GM12878 (cell line): ENCODE measurements around the gene SENP6. TPM values are rescaled to one million over a fixed set of nuclear protein-coding genes. Genes with fewer than 3 reads are reported as not detected.

ENCODE experiments used
- ATF2 ChIP-seq: IDR thresholded peaks from 2 replicates; pipeline ENCODE4 v1.6.1; 2012; ENCODE audit warnings: low read length, inconsistent platforms
- BCL11A ChIP-seq: IDR thresholded peaks from 2 replicates; pipeline ENCODE4 v1.6.1; 2011; ENCODE audit warnings: low read depth, low read length
- BHLHE40 ChIP-seq, 2 experiments: fragments of 450-650 bp in 1 of 2; IDR thresholded peaks; 2 replicates each; pipeline ENCODE4 v1.6.1; 2011 to 2017; ENCODE audit warnings: low read depth in 2 of 2, borderline replicate concordance in 1 of 2, improper control_type of control experiment in 1 of 2, low read length in 1 of 2, mild to moderate bottlenecking in 1 of 2
- CREM ChIP-seq: IDR thresholded peaks from 2 replicates; pipeline ENCODE4 v1.6.1; 2014; ENCODE audit warnings: antibody characterized with exemption, low read depth
- DPF2 ChIP-seq: fragments of 450-650 bp; IDR thresholded peaks from 2 replicates; pipeline ENCODE4 v1.6.1; 2017; ENCODE audit warnings: mild to moderate bottlenecking
- E2F4 ChIP-seq: IDR thresholded peaks from 2 replicates; pipeline ENCODE4 v1.6.1; 2012; ENCODE audit warnings: low read depth, low read length, improper control_type of control experiment
- HCFC1 ChIP-seq: fragments of 150-350 bp; IDR thresholded peaks from 2 replicates; pipeline ENCODE4 v1.6.1; 2014; ENCODE audit warnings: low read length
- IKZF2 ChIP-seq, 2 experiments: fragments of 450-650 bp; IDR thresholded peaks; 2 replicates each; pipeline ENCODE4 v1.6.1; 2017; ENCODE audit warnings: mild to moderate bottlenecking in 2 of 2, moderate library complexity in 2 of 2
- JUNB ChIP-seq: IDR thresholded peaks from 2 replicates; pipeline ENCODE4 v1.6.1; 2016; ENCODE audit warnings: antibody characterized with exemption, mild to moderate bottlenecking
- KLF5 ChIP-seq: fragments of 450-650 bp; IDR thresholded peaks from 2 replicates; pipeline ENCODE4 v1.6.1; 2014; ENCODE audit warnings: mild to moderate bottlenecking; ENCODE audit not compliant: partially characterized antibody
- NFIC ChIP-seq: IDR thresholded peaks from 2 replicates; pipeline ENCODE4 v1.6.1; 2012; ENCODE audit warnings: low read depth, mild to moderate bottlenecking, inconsistent platforms, low read length, moderate library complexity
- NR2F1 ChIP-seq: fragments of 450-650 bp; conservative IDR thresholded peaks from 2 replicates; pipeline ENCODE4 v1.6.1; 2017; ENCODE audit warnings: mild to moderate bottlenecking
- RUNX3 ChIP-seq: IDR thresholded peaks from 2 replicates; pipeline ENCODE4 v1.6.1; 2012; ENCODE audit warnings: low read length, inconsistent platforms
- SIN3A ChIP-seq: IDR thresholded peaks from 2 replicates; pipeline ENCODE4 v1.6.1; 2012; ENCODE audit warnings: low read depth, low read length, improper control_type of control experiment
- STAT3 ChIP-seq: IDR thresholded peaks from 2 replicates; pipeline ENCODE4 v1.6.1; 2011; ENCODE audit warnings: low read depth, low read length, improper control_type of control experiment
- ZBTB11 ChIP-seq: fragments of 450-650 bp; formaldehyde crosslinking; IDR thresholded peaks from 2 replicates; pipeline ENCODE4 v1.5.0; 2022; ENCODE audit warnings: mild to moderate bottlenecking, missing genetic modification characterization
- ZNF24 ChIP-seq: fragments of 450-650 bp; IDR thresholded peaks from 2 replicates; pipeline ENCODE4 v1.6.1; 2017; ENCODE audit warnings: antibody characterized with exemption, mild to moderate bottlenecking
- polyA plus RNA-seq, 11 experiments: library from polyadenylated mRNA; depleted of rRNA in 4 of 11; unstranded in 6 of 11; stranded (reverse) in 5 of 11; fragments of >200 nt; fragmentation: Nextera tagmentation in 4 of 11; fragmentation: Illumina TruSeq in 1 of 11; extraction: Ambion mirVana in 4 of 11; extraction: Trizol in 1 of 11; gene quantifications; 1 replicate in 1 of 11; 2 replicates in 10 of 11; pipeline versions ENCODE4 v1.2.1 to v1.2.3, GENCODE V29; 2011 to 2016; ENCODE audit warnings: inconsistent platforms in 2 of 11, missing spikeins in 2 of 11, low read depth in 1 of 11
- total RNA-seq, 4 experiments: library from RNA; depleted of rRNA in 3 of 4; stranded (reverse); fragments of >200 nt in 3 of 4; fragmentation: Illumina TruSeq in 1 of 4; extraction: Trizol in 1 of 4; gene quantifications; 2 replicates each; pipeline versions ENCODE4 v1.2.1 to v1.2.3, GENCODE V29; 2013 to 2021
- TF ChIP-seq, protein P1 (sequence below): fragments of 450-650 bp; IDR thresholded peaks from 2 replicates; pipeline ENCODE4 v1.6.1; 2016; ENCODE audit warnings: mild to moderate bottlenecking

The SENP6 gene
- total and polyA plus RNA-seq, 10 of the 15 experiments (the other 5 are each of a cell fraction or from before 2014, with no cell fraction given): 10.7 to 70.0 (median 42.3) TPM

- TF ChIP-seq ZBTB11 (CRISPR knock-in tag): no peak
- TF ChIP-seq NFIC: peak; percentile 46; the same call in 1 of the 2 replicates
- TF ChIP-seq BHLHE40 (IDR thresholded peaks at IDR 0.05; ENCODE audit: borderline replicate concordance in 1 of 2, low read depth in 2 of 2, low read length in 1 of 2): peak; percentile 35 to 81; a peak in 3 of 4 replicates
- TF ChIP-seq DPF2: peak; percentile 38; the same call in 1 of the 2 replicates
- TF ChIP-seq KLF5: no peak
- peak; percentile 69; the same call in 1 of the 2 replicates for TF ChIP-seq BCL11A
- peak; percentile 82 for TF ChIP-seq NR2F1
- peak; percentile 83 for TF ChIP-seq RUNX3
- no peak for TF ChIP-seq STAT3
- peak; percentile 52; the same call in 1 of the 2 replicates for TF ChIP-seq ZNF24
- TF ChIP-seq HCFC1: no peak
- TF ChIP-seq JUNB: 0 out of 2 replicates have a peak, but pooled peaks have one; percentile 30
- TF ChIP-seq IKZF2 (IDR thresholded peaks at IDR 0.05): peak; percentile 65 to 78; a peak in 3 of 4 replicates
- TF ChIP-seq ATF2: peak; percentile 23; the same call in 1 of the 2 replicates
- TF ChIP-seq SIN3A: no peak
- TF ChIP-seq, protein P1, sequence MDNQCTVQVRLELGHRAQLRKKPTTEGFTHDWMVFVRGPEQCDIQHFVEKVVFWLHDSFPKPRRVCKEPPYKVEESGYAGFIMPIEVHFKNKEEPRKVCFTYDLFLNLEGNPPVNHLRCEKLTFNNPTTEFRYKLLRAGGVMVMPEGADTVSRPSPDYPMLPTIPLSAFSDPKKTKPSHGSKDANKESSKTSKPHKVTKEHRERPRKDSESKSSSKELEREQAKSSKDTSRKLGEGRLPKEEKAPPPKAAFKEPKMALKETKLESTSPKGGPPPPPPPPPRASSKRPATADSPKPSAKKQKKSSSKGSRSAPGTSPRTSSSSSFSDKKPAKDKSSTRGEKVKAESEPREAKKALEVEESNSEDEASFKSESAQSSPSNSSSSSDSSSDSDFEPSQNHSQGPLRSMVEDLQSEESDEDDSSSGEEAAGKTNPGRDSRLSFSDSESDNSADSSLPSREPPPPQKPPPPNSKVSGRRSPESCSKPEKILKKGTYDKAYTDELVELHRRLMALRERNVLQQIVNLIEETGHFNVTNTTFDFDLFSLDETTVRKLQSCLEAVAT: no peak
- no peak for TF ChIP-seq E2F4
- TF ChIP-seq CREM: no peak
These were observed 21.7 kb upstream of the SENP6 start (continued) for GRCh38 chr6:75579951-75580350.
